Stimulated activated CD8-positive, alpha-beta memory T cell treated with anti-CD3 and anti-CD28 coated beads, Interleukin-15, amount 100 ng/mL, for 48 hours (primary cell): Measurements from ENCODE around the gene P2RX5.

ENCODE experiments used
- DNase-seq, 2 donors: peaks; one replicate each; pipeline ENCODE4 v3.0.0-alpha.2; 2020; ENCODE audit warnings: low read depth in 2 of 2

Gene P2RX5

DNA sequence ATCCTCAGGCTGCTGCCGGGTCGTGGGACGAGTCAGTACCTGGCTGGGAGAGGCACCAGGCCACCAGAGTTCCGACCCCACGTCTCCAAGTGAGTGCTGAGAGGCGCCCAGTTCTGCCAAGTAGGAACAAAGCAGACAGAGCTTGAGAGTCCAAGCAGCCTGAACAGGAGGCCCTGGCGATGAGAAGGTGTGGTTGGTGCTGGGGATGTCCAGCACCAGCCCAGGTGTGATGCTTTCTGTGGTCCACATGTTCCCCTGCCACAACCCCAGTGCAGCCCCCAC is 38.4 kb downstream of the P2RX5 start:
- no peak for DNase-seq

DNA sequence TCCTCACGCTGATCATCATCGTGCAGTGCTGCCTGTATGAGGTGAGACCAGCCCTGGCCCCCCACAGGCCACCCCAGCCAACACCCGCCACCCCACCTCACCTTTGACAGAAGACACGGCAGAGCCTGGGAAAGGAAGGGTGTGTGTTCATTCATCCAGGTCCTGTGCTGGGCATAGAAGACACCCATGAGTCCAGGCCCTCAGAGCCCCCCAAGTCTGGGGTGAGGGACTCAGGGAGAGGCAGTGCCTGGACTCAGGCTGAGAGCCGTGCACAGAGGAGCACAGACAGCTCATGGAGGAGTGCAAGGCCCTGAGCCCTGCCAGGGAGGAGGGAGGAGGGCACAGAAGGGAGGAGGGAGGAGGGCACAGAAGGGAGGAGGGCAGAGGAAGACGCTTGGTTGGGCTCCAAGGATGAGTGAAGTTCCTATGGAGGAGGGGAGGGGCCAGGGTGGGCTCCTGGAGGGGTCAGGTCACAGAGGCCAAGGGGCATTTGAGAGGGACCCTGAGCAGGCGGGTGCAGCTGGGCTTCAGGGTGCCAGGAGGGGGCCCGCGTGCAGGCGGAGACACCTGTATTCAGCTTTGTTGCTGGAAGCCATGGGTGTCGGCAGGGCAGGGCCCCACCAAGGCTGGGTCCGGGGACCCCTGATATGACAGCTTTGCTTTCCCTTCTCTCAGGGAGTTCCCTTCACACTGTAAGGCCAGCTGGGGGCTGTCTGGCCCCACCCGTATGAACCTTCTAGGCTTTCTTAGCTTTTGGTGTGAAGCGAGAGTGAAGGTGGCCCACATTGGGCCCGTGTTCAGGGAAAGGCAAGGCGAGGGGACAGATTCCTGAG is 39.0 kb downstream of the P2RX5 start:
- no peak for DNase-seq

DNA sequence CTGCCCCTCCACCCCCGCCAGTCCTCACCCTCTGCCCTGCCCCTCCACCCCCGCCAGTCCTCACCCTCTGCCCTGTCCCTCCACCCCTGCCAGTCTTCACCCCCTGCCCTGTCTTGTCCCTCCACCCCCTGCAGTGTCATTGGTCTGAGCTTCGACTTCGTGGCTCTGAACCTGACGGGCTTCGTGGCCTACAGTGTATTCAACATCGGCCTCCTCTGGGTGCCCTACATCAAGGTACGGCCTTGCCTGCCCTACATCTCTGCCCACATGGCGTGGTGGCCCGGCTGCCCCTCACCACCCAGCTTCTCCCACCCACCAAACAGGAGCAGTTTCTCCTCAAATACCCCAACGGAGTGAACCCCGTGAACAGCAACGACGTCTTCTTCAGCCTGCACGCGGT is 39.6 kb downstream of the P2RX5 start:
- DNase-seq, result no peak

DNA sequence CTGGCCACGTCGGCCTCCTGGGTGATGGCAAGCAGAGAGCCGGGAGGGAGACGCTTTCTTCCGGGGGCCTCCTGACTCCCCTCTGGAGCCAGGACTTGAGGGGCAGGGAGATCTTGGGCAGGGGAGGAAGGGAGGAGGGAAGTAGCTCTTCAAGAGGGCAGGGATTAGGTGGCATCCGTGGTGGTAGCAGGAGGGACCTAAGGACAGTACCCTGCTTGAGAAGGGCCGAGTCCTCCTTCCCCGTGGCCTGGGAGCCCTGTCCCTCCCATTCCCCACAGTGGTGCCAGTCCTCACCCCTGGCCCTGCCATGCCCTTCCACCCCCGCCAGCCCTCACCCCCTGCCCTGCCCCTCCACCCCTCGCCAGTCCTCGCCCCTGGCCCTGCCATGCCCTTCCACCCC is 40.2 kb downstream of the P2RX5 start:
- DNase-seq, result no peak

DNA sequence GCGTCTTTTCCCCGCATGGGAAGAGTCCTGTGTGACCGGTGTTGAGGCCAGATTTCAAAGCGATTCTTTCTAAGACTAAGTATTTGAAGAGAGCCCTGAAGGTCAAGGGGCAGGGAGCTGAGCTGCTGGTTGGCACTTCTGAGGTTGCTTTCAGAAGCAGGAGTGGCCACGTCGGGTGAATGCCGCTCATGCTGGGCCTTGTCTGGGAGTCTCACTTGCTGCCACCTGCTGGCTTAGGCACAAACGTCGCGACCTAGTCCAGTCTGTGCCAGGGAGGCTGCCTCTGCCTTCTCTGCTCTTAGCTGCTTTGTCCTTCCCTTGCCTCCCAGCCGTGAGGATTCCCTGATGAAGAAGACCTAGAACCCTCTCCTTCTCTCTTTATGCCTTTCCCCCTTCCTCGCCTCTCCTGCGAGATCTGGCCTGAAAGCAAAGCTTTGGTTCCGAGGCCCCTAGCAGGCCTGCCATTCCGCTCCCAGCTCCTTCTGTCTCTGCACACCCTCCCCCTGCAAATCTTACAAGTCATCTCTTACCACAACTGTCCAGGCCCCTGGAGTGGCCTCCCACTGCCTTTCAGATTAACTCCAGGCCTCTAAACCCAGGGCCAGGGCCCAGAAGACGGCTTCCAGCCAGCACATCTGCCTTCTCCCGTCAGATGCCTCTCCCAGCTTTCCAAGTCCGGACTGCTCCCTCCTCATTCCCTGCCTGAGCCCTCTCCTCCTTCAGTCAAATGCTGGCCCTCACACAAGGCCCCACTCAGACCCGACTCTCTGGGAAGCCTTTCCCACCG is 48.0 kb downstream of the P2RX5 start:
- DNase-seq, result peak in 1 of 2 donors; percentile 33

DNA sequence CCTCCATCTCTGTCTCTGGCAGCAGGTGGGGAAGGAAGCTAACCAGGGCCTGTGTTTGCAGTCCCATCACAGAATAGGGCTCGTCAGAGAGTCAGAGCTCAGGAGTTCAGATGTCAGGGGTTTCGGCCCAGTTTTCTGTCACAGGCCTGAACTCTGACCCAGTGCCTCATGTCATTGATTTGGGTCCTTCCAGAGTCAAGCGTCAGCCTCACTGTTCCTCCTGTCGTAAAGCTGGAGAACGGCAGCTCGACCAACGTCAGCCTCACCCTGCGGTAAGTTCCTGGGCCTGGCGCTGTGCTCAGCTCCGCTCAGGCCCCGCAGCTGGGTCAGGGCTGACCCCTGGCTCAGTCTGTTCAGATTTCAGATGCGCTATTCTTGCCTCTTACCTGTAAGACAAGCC is 48.7 kb downstream of the P2RX5 start:
- no peak for DNase-seq

DNA sequence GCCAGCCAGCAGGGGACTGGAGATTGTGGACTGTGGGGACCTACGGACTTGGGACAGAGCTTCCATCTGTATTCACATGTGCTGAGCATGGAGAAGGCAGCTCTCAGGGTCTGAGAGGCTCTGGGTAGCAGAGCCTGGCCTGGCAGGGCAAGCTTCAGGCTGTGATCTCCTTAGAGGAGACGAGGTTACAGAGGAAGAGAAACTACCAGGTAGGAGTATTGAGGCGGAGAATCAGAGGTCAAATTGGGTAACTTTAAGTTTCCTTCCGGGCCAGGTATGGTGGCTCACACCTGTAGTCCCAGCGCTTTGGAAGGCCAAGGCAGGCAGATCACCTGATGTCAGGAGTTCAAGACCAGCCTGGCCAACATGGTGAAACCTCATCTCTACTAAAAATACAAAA is 50.6 kb downstream of the P2RX5 start:
- DNase-seq, result no peak

DNA sequence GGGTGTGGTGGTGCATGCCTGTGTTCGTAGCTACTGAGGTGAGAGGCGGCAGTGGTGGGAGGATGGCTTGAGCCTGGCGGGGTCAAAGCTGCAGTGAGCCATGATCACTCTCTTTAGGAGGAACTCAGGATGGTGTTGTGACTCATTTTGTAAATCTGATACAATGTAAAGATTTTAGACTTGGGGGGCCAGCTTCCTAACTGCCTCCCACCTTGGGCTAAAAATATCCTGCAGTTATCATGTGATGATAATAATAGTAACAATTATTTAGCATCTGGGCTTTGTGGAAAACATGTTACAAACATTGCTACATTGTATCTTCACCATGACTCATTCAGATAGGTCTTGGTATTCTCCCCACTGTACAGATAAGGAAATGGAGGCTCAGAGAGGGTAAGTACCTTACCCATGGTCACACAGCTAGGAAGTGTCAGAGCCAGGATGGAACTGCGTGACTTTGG is 52.0 kb downstream of the P2RX5 start:
- peak in 1 of 2 donors; percentile 60 for DNase-seq

DNA sequence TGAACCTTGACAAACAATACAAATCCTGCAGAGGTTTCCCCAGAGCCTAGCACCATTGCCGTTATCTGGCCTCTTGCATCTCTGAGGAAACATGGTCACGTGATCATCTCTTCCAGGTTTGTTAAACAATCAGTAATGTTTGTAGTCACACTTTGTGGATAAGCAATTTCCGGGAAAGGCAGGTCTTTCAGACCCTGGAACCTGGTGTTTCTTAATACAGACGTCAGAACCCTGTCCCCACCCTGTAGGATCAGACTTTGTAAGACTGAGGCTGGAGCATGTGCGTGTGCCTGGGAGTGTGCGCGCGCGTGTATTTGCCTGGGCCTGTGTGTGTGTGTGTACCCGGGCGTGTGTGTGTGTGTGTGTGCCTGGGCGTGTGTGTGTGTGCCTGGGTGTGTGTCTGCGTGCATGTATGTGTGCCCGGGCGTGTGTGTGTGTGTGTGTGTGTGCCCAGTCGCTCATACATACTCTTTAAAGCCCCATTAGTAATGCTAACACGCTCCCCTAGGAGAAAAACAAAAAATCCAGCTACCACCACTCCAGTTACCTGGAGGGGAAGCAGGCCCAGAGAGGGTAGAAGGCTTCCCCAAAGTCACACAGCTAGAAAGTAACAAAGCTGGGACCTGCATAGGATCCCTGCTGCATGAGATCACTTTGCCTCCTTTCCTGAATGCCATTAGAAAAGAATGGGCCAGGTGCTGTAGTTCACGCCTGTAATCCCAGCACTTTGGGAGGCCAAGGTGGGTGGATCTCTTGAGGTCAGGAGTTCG is 54.1 kb downstream of the P2RX5 start:
- DNase-seq, result no peak

DNA sequence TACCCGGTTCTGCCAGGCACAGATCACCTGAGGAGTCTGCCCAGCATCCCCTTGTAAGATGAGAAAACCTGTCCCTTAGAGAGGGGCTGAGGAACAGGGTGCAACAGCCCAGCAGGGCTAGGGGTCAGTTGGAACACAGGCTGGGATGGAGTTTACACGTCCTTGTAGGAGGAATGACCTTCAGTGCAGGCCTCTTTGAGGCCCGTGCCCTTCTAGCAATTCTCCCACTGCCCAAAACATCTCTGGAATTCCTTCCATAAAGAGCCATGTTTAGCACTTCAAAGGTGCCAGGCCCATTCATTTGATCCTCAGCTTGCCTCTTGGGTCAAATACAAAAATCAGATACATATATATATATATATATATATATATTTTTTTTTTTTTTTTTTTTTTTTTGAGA is 54.9 kb downstream of the P2RX5 start:
- no peak for DNase-seq

DNA sequence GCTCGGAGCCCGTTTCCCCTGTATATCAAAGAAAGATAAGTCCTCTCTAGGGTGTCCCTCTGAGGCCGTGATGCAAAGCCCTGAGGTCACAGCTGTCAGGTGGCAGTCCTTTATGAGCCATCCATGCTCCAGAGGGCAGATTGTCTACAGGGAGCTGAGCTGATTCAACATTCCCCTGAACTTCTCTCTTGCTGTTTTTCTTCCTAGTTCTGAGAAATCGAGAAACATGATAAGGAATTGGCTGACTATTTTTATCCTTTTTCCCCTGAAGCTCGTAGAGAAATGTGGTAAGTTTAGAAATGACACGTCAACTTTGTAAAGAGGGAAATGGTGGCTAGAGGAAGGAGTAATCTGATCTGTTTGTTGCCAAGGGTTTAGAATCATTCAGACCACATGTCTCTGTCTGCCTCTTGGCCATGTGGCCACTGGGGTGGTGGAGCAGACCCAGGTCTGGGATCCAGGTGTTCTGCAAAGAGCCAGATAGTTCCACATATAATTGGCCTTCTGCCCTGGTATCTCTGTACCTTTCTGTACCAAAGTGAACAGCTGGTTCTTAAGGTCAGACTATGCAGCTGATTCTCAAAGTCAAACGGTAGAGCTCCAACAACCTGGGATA is 55.9 kb downstream of the P2RX5 start:
- DNase-seq, result peak; percentile 25 to 47

DNA sequence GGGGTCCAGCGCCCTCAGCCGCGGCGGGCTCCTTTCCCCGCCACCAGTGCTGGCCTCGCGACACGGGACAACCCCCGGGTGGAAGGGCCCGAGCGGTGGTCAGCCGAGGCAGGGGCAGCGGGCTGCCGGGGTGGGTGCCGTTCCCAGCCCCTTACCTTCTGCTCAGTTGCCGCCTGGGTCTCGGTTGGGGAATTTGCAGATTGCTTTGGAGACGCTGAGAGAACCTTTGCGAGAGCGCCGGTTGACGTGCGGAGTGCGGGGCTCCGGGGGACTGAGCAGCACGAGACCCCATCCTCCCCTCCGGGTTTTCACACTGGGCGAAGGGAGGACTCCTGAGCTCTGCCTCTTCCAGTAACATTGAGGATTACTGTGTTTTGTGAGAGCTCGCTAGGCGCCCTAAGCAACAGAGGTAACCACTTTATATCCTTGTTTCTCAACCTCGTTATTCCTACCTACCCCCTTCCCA is 59.0 kb downstream of the P2RX5 start:
- DNase-seq, result no peak

DNA sequence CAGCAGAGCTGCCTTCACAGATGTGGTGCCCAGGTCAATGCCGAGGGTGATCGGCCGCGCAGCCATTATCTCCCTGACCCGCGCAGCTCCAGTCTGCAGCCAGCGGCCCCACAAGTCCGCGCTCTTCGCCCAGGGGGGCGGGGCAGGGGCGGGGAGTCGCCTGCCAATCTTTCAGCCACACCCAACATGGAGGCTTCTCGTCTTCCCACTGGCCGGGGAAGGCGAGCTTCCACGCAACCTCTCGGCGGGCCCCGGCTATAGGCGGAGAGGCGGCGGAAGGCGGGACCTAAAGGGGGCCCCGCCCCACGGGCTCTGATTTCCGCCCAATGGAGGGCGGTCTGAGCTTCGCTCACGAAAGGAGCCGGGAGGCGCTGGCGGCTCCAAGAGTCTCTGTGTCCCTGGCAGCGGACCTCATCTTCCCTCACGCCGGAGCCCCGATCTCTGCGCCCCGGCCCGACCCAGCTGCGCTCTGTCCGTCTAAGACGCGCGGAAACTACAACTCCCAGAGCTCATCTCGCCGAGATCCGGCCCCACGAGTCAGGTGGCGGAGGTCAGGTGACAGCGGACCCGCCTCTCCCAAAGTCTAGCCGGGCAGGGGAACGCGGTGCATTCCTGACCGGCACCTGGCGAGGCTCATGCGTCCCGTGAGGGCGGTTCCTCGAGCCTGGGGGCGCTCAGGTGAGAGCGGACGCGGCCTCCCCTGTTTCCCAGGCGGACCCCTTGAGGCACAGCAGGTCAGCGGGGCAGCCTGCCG is 59.6 kb downstream of the P2RX5 start, which contains the start of the genes CTNS and SHPK:
CTNS (plus strand) TSS at position 607 of the 754 bp plus-strand sequence. CDS start 3,447 bp downstream, outside the sequence.
SHPK (minus strand) TSS at position 97 of the 754 bp plus-strand sequence; CDS start at position 66, 31 bp downstream.
- peak; percentile 93 to 95 for DNase-seq

DNA sequence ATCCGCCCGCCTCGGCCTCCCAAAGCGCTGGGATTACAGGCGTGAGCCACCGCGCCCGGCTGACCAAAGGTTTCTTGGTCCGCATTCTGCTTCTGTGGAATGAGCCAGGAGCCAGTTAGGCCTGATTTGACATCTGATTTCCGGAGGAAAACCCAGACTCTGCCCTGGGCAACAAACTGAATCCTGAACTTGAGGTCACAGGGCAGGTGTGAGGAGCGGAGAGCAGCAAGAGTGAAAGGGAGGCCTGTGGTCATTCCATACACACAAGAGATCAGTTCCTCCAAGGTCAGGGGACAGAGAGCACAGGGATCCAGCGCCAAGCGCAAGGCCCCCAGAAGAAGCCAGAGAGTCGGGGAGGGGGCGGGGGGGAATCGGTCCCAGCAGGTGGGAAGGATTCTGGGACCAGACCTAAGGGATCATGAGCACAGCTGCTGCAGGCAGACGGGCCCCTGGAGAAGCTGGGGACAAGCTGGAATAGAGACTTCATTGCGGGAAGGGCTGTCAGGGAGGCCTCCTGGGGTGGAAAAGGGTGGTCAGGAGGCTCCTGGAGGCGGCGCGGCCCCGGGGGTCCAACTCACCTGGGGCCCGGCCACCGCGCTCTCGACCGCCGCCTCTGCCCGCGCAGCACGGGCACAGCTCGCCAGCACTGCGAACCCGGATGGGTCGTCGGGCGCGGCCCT is 60.3 kb downstream of the P2RX5 start:
- no peak for DNase-seq

DNA sequence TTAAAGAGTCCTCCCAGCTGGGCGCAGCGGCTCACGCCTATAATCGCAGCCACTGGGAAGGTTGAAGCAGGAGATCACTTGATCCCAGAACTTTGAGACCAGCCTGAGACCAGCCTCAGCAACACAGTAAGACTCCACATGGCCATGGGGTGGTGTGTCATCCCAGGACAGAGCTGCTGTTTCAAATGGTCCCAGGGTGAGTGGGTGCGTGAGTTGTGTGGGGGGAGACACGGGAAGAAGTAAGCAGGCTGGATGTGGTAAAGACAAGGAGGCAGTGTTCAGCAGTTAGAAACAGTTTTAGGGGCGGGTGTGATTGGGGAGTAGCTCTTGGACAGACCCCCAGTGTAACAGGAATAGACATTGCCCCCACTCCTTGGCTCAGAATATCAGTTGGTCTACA is 63.7 kb downstream of the P2RX5 start:
- no peak for DNase-seq

DNA sequence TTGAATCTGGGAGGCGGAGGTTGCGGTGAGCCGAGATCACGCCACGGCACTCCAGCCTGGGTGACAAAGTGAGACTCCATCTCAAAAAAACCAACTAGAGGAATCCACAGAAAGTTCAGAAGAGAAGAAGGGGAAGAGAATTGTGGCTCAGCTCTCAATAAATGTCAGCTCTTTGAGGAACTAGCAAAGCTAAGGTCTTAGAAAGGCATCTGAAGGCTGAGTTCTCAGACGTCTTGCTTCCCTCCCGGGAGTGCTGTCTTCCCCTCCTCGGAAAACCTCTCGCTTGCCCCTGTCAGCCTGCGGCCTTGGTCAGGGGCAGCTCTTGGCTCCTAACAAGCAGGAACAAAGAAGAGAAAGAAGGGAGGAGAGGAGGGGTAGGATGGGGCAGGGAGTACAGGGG is 65.2 kb downstream of the P2RX5 start:
- no peak for DNase-seq

DNA sequence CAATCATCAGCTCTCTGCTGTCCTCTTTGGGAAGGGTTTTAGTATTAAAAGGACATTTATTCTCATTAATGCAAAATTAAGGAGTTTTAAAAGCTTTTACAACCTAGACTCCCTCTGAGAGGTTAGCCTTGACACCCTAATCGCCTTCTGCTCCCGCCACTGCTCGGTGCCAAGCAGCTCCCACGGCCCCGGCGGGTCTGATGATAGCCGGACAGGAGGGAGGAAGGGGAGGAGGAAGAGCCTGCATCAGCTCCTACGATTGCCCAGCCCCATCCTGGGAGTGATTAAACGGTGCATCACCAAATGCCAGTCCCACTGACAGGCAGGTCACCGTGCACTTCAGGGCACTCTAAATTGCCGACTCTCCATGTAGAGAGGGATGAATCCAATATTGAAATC is 68.2 kb downstream of the P2RX5 start:
- no peak for DNase-seq

DNA sequence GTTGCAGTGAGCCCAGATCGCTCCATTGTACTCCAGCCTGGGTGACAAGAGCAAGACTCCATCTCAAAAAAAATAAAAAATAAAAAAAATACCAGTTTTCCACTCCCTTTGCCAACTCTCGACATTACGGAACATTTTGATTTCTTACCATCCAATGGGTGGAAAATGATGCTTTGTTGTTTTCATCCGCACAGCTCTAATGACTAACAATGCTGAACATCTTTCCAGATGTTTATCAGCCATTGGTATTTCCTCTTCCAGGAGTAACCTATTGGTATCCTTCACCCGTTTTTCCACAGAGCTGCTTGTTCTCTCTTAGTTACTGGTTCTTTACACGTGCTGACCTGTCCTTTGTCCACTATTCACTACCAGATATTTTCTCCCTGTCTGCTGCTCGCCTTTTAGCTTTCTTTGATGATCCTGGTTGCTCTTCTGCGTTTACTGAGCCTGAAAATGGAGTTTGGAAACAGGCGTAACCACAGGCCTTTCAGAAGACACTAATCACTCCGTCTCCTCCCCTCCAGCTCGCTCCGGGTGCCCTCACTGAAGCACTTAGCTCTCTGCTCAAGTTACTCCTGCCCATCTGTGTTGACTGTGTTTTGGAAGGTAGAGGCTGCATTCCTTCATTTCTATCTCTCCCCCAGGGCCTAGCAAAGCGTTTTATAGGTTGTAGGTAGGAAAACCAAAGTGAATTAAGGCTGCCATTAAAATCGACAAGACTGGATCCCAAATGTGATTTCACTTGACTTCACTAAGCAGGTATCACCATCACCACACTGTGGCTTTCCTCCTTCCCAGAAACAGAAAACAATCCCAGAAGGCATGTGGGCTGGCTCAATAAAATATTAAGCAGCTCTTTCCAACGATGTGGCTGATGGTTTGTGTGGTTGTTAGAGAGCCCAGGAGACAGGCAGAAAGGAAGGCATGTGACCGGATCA is 68.9 kb downstream of the P2RX5 start:
- no peak for DNase-seq
